ENCODE results near the gene FEM1A. TPM values are rescaled to one million over a fixed set of nuclear protein-coding genes. Genes with fewer than 3 reads are reported as not detected.

FEM1A gene
- total and polyA plus RNA-seq, 8 donors: 3.5 to 30.7 (median 9.0) TPM

GRCh38 chr19:4849019-4849418, 57.5 kb downstream of the FEM1A start:
- no peak for DNase-seq
- TF ChIP-seq POLR2AphosphoS5 (IDR thresholded peaks at IDR 0.05): no peak
- intact Hi-C loops (cut with DNase I; ENCODE audit: low total_unique reads): no loop called here
- 94 to 97% (median 96%) methylated on average over 7 of the region's 7 CpGs for WGBS, 5 donors
- Histone ChIP-seq H3K36me3 (peaks cover 7 to 100% (median 92%) of the 10 kb centered on the region in 4 donors), H3K27me3 (no peaks in the 10 kb centered on the region), H3K4me1 (peaks cover 0 to 14% (median 0%) of the 10 kb centered on the region in 4 donors), H3K27ac (no peak overlapping the region), H3K9me3 (no peaks in the 10 kb centered on the region), H3K4me3 (no peak overlapping the region)

Small RNA genes within 50 kb of the gene (small RNA-seq; reads per million reads assigned to genes)
- 0 to 0.83 (median 0.15) reads per million in 4 donors for gene MIR7-3

Other genes starting within 250 kb of the FEM1A start
- 1 to 10 TPM in 4 of 5 donors, not detected in 1; 1.2 to 6.7 (median 2.1) TPM for gene SEMA6B, start 232.1 kb upstream of the FEM1A start, total RNA-seq
- 1 to 10 TPM; 1.7 to 2.1 (median 1.9) TPM for gene SEMA6B, start 232.1 kb upstream of the FEM1A start, polyA plus RNA-seq
- gene TNFAIP8L1, start 152.2 kb upstream of the FEM1A start, total RNA-seq: 10 to 100 TPM in 2 of 5 donors, 1 to 10 TPM in 3; 7.0 to 43.4 (median 9.5) TPM
- 1 to 10 TPM; 5.3 to 5.5 (median 5.4) TPM for gene TNFAIP8L1, start 152.2 kb upstream of the FEM1A start, polyA plus RNA-seq
- 10 to 100 TPM; 41.4 to 77.5 (median 71.3) TPM for gene MYDGF, start 121.4 kb upstream of the FEM1A start, total RNA-seq
- gene MYDGF, start 121.4 kb upstream of the FEM1A start, polyA plus RNA-seq: 10 to 100 TPM; 66.4 to 86.6 (median 75.3) TPM
- gene DPP9, start 67.9 kb upstream of the FEM1A start, total RNA-seq: 100 to 1,000 TPM in 2 of 5 donors, 10 to 100 TPM in 3; 24.6 to 178 (median 82.1) TPM
- 10 to 100 TPM; 18.7 to 30.2 (median 24.6) TPM for gene DPP9, start 67.9 kb upstream of the FEM1A start, polyA plus RNA-seq
- 10 to 100 TPM in 3 of 5 donors, 1 to 10 TPM in 2; 1.8 to 46.9 (median 19.6) TPM for gene TICAM1, start 40.0 kb downstream of the FEM1A start, total RNA-seq
- gene TICAM1, start 40.0 kb downstream of the FEM1A start, polyA plus RNA-seq: 10 to 100 TPM; 11.6 to 16.2 (median 13.7) TPM
- gene PLIN3, start 75.9 kb downstream of the FEM1A start, total RNA-seq: 10 to 100 TPM in 4 of 5 donors, 1 to 10 TPM in 1; 8.9 to 42.6 (median 16.3) TPM
- 10 to 100 TPM; 39.2 to 55.3 (median 44.0) TPM for gene PLIN3, start 75.9 kb downstream of the FEM1A start, polyA plus RNA-seq
- under 1 TPM in 1 of 5 donors, not detected in 4; 0.73 TPM for gene ARRDC5, start 111.2 kb downstream of the FEM1A start, total RNA-seq
- gene ARRDC5, start 111.2 kb downstream of the FEM1A start, polyA plus RNA-seq: under 1 TPM in 1 of 3 donors, not detected in 2; 0.20 TPM
- 10 to 100 TPM in 1 of 5 donors, 1 to 10 TPM in 2, under 1 TPM in 2; 0.58 to 20.5 (median 6.4) TPM for gene UHRF1, start 117.8 kb downstream of the FEM1A start, total RNA-seq
- gene UHRF1, start 117.8 kb downstream of the FEM1A start, polyA plus RNA-seq: 1 to 10 TPM; 2.0 to 4.4 (median 3.8) TPM
- gene KDM4B, start 177.4 kb downstream of the FEM1A start, total RNA-seq: 100 to 1,000 TPM in 2 of 5 donors, 10 to 100 TPM in 3; 22.9 to 202 (median 59.1) TPM
- gene KDM4B, start 177.4 kb downstream of the FEM1A start, polyA plus RNA-seq: 10 to 100 TPM in 2 of 3 donors, 1 to 10 TPM in 1; 5.2 to 10.1 (median 10.0) TPM